K562 (cell line): ENCODE results near the gene SPANXN2.

ENCODE experiments used
- BHLHE40 ChIP-seq: IDR thresholded peaks from 2 replicates; pipeline ENCODE4 v1.6.1; 2011; ENCODE audit warnings: low read length, improper control_type of control experiment
- CTCF ChIP-seq, 3 experiments: IDR thresholded peaks in 2 of 3; conservative IDR thresholded peaks in 1 of 3; 2 replicates each; pipeline ENCODE4 v1.5.1; 2011 to 2012; ENCODE audit warnings: low read length in 3 of 3, mild to moderate bottlenecking in 3 of 3, control low read depth in 2 of 3, improper control_type of control experiment in 1 of 3, inconsistent platforms in 1 of 3, low read depth in 1 of 3, mixed read lengths in 1 of 3, moderate library complexity in 1 of 3; ENCODE audit not compliant: insufficient read depth in 2 of 3
- E2F6 ChIP-seq, 2 experiments: IDR thresholded peaks; 2 replicates each; pipeline ENCODE4 v1.6.1; 2011; ENCODE audit warnings: borderline replicate concordance in 1 of 2, control low read depth in 1 of 2, low read depth in 1 of 2, low read length in 1 of 2, mild to moderate bottlenecking in 1 of 2, mixed read lengths in 1 of 2, moderate library complexity in 1 of 2; ENCODE audit not compliant: insufficient read depth in 1 of 2, insufficient read length in 1 of 2, poor library complexity in 1 of 2, severe bottlenecking in 1 of 2; ENCODE audit errors: extremely low read depth in 1 of 2
- ESRRA ChIP-seq: fragments of 450-650 bp; IDR thresholded peaks from 2 replicates; pipeline ENCODE4 v1.6.1; 2014; ENCODE audit warnings: low read depth, mild to moderate bottlenecking, moderate library complexity, borderline replicate concordance
- FOXJ3 ChIP-seq: sonication (generic); formaldehyde crosslinking; IDR thresholded peaks from 2 replicates; pipeline ENCODE4 v1.4.0; 2020; ENCODE audit warnings: mild to moderate bottlenecking, missing genetic modification reagents
- FOXP1 ChIP-seq: sonication (generic); formaldehyde crosslinking; IDR thresholded peaks from 2 replicates; pipeline ENCODE4 v1.8.0; 2022; ENCODE audit warnings: mild to moderate bottlenecking, missing genetic modification reagents
- HMGXB4 ChIP-seq: sonication (generic); formaldehyde crosslinking; IDR thresholded peaks from 2 replicates; pipeline ENCODE4 v1.8.1; 2023; ENCODE audit warnings: mild to moderate bottlenecking, missing genetic modification reagents
- MYNN ChIP-seq, 2 experiments: sonication (generic); formaldehyde crosslinking in 1 of 2; IDR thresholded peaks; 2 replicates each; pipeline versions ENCODE4 v1.5.0 to v1.6.1; 2016 to 2020; ENCODE audit warnings: antibody characterized with exemption in 1 of 2, missing genetic modification reagents in 1 of 2
- PCBP1 ChIP-seq: fragments of 200-400 bp; formaldehyde crosslinking; IDR thresholded peaks from 2 replicates; pipeline ENCODE4 v1.6.1; 2018; ENCODE audit warnings: mild to moderate bottlenecking, low read depth, low read length; ENCODE audit not compliant: poor library complexity, severe bottlenecking
- TEAD4 ChIP-seq, 2 experiments: sonication (generic) in 1 of 2; formaldehyde crosslinking in 1 of 2; IDR thresholded peaks; 2 replicates each; pipeline versions ENCODE4 v1.6.1 to v1.8.0; 2012 to 2022; ENCODE audit warnings: borderline replicate concordance in 1 of 2, inconsistent platforms in 1 of 2, low read length in 1 of 2, mild to moderate bottlenecking in 1 of 2, missing genetic modification reagents in 1 of 2
- TRIM24 ChIP-seq, 2 experiments: fragments of 450-650 bp; IDR thresholded peaks; 2 replicates each; pipeline ENCODE4 v1.6.1; 2016
- ZFP30 ChIP-seq: fragments of 250-450 bp; sonication (Bioruptor Pico); IDR thresholded peaks from 2 replicates; pipeline ENCODE4 v1.8.0; 2022; ENCODE audit warnings: moderate library complexity, mild to moderate bottlenecking, inconsistent platforms, borderline replicate concordance

- TF ChIP-seq MYNN (IDR thresholded peaks at IDR 0.05) (no peak), MYNN (CRISPR knock-in tag; IDR thresholded peaks at IDR 0.05) (no peak), FOXJ3 (CRISPR knock-in tag) (no peak), ZFP30 (CRISPR knock-in tag) (no peak), CTCF (IDR thresholded peaks at IDR 0.05 in 2 of 3, conservative IDR thresholded peaks at IDR 0.05 in 1 of 3; ENCODE audit: insufficient read depth in 2 of 3, low read depth in 1 of 3, low read length in 3 of 3) (no peak), HMGXB4 (CRISPR knock-in tag) (no peak), FOXP1 (CRISPR knock-in tag) (no peak), E2F6 (IDR thresholded peaks at IDR 0.05; ENCODE audit: borderline replicate concordance in 1 of 2, extremely low read depth in 1 of 2, insufficient read depth in 1 of 2, insufficient read length in 1 of 2, low read depth in 1 of 2, low read length in 1 of 2, poor library complexity in 1 of 2, severe bottlenecking in 1 of 2) (no peak), BHLHE40 (no peak), TEAD4 (IDR thresholded peaks at IDR 0.05; ENCODE audit: low read length) (no peak), TEAD4 (CRISPR knock-in tag; IDR thresholded peaks at IDR 0.05; ENCODE audit: borderline replicate concordance) (no peak), PCBP1 (no peak), TRIM24 (IDR thresholded peaks at IDR 0.05) (no peak), ESRRA (no peak)
These were observed 5.7 kb upstream of the SPANXN2 start for GRCh38 chrX:143726296-143726695.
